HEK293 (cell line): ENCODE results near the gene IGFL2.
"Not testable (repeated sequence)": the region's sequence is repeated elsewhere in the genome, so short reads cannot be mapped to it uniquely, and the experiment has no call there.

Experiments used
- CTCF ChIA-PET: fragments of 350-600 bp; formaldehyde crosslinking; extraction: SDS; loops from one replicate; lab custom pipeline; 2021; ENCODE audit warnings: antibody characterized with exemption; lab: Yijun Ruan, JAX
- POLR2A ChIA-PET: fragments of 300-600 bp; formaldehyde crosslinking; extraction: SDS; loops from one replicate; lab custom pipeline; 2020; ENCODE audit warnings: antibody characterized with exemption, inconsistent platforms; lab: Yijun Ruan, JAX
- H3K27ac ChIP-seq: fragments of 200-500 bp; sonication (Bioruptor generic); 2 replicates; pipeline ENCODE4 v1.5.1; 2014; ENCODE audit warnings: low read depth, low read length, control low read depth, inconsistent platforms; ENCODE audit errors: extremely low read depth
- H3K36me3 ChIP-seq, 2 experiments: fragments of 200-500 bp in 1 of 2; sonication (Bioruptor generic) in 1 of 2; 1 replicate in 1 of 2; 2 replicates in 1 of 2; pipeline ENCODE4 v1.5.1; 2014 to 2017; ENCODE audit warnings: inconsistent platforms in 2 of 2, low read length in 2 of 2; ENCODE audit not compliant: control insufficient read depth in 2 of 2, insufficient read depth in 1 of 2
- H3K4me1 ChIP-seq: fragments of 200-500 bp; sonication (Bioruptor generic); 2 replicates; pipeline ENCODE4 v1.5.1; 2014; ENCODE audit warnings: mild to moderate bottlenecking, low read length, inconsistent platforms; ENCODE audit not compliant: control insufficient read depth, insufficient read depth
- H3K4me3 ChIP-seq: 2 replicates; pipeline ENCODE4 v1.5.1; 2011; ENCODE audit warnings: low read depth, mild to moderate bottlenecking, control low read depth, low read length, moderate library complexity
- H3K9me3 ChIP-seq: fragments of 200-500 bp; sonication (Bioruptor generic); 2 replicates; pipeline ENCODE4 v1.5.1; 2014; ENCODE audit warnings: low read depth, low read length, inconsistent platforms; ENCODE audit not compliant: control insufficient read depth, insufficient read depth
- GLIS1 ChIP-seq: fragments of 450-650 bp; formaldehyde crosslinking; IDR thresholded peaks from 2 replicates; pipeline ENCODE4 v1.5.1; 2016; ENCODE audit warnings: missing biosample characterization, missing genetic modification characterization
- KLF10 ChIP-seq: fragments of 450-650 bp; IDR thresholded peaks from 2 replicates; pipeline ENCODE4 v1.5.1; 2018; ENCODE audit warnings: missing biosample characterization, mild to moderate bottlenecking, missing genetic modification characterization
- SP3 ChIP-seq: fragments of 450-650 bp; formaldehyde crosslinking; IDR thresholded peaks from 2 replicates; pipeline ENCODE4 v1.5.1; 2016; ENCODE audit warnings: missing biosample characterization, missing genetic modification characterization
- YY1 ChIP-seq: fragments of 450-650 bp; formaldehyde crosslinking; IDR thresholded peaks from 2 replicates; pipeline ENCODE4 v1.5.1; 2018; ENCODE audit warnings: missing biosample characterization, missing genetic modification characterization
- ZNF184 ChIP-seq: fragments of 450-650 bp; IDR thresholded peaks from 2 replicates; pipeline ENCODE4 v1.5.1; 2018; ENCODE audit warnings: missing biosample characterization, mild to moderate bottlenecking, missing genetic modification characterization
- ZNF24 ChIP-seq: fragments of 450-650 bp; formaldehyde crosslinking; IDR thresholded peaks from 2 replicates; pipeline ENCODE4 v1.5.1; 2016; ENCODE audit warnings: missing biosample characterization, missing genetic modification characterization
- ZNF274 ChIP-seq, 2 experiments: fragments of 200-500 bp in 1 of 2; fragments of 450-650 bp in 1 of 2; sonication (Bioruptor generic) in 1 of 2; formaldehyde crosslinking in 1 of 2; IDR thresholded peaks; 2 replicates each; pipeline versions ENCODE4 v1.5.1 to v1.6.1; 2014 to 2016; ENCODE audit warnings: borderline replicate concordance in 1 of 2, inconsistent platforms in 1 of 2, low read length in 1 of 2, missing biosample characterization in 1 of 2, missing genetic modification characterization in 1 of 2
- ZNF391 ChIP-seq: fragments of 450-650 bp; formaldehyde crosslinking; IDR thresholded peaks from 2 replicates; pipeline ENCODE4 v1.5.1; 2016; ENCODE audit warnings: low read depth, missing biosample characterization, missing genetic modification characterization, borderline replicate concordance
- ZNF571 ChIP-seq: fragments of 450-650 bp; formaldehyde crosslinking; IDR thresholded peaks from 2 replicates; pipeline ENCODE4 v1.5.0; 2017; ENCODE audit warnings: missing biosample characterization, missing genetic modification characterization
- ZNF776 ChIP-seq: fragments of 450-650 bp; formaldehyde crosslinking; IDR thresholded peaks from 2 replicates; pipeline ENCODE4 v1.5.0; 2017; ENCODE audit warnings: missing biosample characterization, missing genetic modification characterization, borderline replicate concordance
- TF ChIP-seq, protein P1 (sequence below): fragments of 450-650 bp; formaldehyde crosslinking; IDR thresholded peaks from 2 replicates; pipeline ENCODE4 v1.5.1; 2016; ENCODE audit warnings: missing biosample characterization, missing genetic modification characterization
- TF ChIP-seq, protein P2 (sequence below): fragments of 450-650 bp; formaldehyde crosslinking; optimal IDR thresholded peaks from 2 replicates; pipeline ENCODE3; 2016; ENCODE audit warnings: missing biosample characterization, mild to moderate bottlenecking, missing genetic modification characterization
- TF ChIP-seq, protein P3 (sequence below): fragments of 450-650 bp; formaldehyde crosslinking; IDR thresholded peaks from 2 replicates; pipeline ENCODE4 v1.5.1; 2016; ENCODE audit warnings: missing biosample characterization, missing genetic modification characterization
- TF ChIP-seq, protein P4 (sequence below): fragments of 450-650 bp; formaldehyde crosslinking; IDR thresholded peaks from 2 replicates; pipeline ENCODE4 v1.5.1; 2017; ENCODE audit warnings: missing biosample characterization, missing genetic modification characterization
- TF ChIP-seq, protein P5 (sequence below): fragments of 450-650 bp; formaldehyde crosslinking; IDR thresholded peaks from 2 replicates; pipeline ENCODE4 v1.5.1; 2016; ENCODE audit warnings: missing biosample characterization, missing genetic modification characterization, borderline replicate concordance

Gene IGFL2

DNA sequence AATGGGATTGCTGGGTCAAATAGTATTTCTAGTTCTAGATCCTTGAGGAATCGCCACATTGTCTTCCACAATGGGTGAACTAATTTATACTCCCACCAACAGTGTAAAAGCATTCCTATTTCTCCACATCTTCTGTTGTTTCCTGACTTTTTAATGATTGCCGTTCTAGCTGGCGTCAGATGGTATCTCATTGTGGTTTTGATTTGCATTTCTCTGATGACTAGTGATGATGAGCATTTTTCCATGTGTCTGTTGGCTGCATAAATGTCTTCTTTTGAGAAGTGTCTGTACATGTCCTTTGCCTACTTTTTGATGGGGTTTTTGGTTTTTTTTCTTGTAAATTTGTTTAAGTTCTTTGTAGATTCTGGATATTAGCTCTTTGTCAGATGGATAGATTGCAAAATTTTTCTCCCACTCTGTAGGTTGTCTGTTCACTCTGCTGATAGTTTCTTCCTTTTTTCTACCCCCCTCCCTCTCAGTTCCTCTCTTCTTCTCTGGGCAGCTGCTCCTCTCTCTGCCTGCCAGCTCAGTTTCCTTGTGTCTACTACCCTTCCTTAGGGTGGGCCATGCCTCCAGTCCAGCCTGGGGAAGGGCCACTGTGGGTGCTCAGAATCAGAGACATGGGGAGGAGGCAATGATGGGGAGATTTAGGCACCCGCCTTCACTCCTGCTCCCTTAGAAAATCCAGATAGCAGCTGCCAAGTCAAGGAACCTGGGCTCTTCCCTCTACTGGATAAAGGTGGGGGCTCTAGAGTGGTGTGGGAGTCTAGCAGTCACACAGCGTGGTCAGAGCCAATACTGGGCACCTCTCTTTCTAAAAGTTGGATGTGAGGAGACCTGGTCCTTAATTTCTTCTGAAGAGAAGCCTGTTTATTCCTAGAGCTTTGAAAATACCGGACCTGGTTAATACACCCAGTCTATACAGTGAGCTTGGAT, 37.0 kb downstream of the IGFL2 start:
- not testable (repeated sequence) for H3K9me3 ChIP-seq, H3K4me3 ChIP-seq, H3K36me3 ChIP-seq, H3K27ac ChIP-seq, H3K4me1 ChIP-seq
- POLR2A ChIA-PET = interaction anchor here (0.5 kb wide), 1 partner anchor 143 kb away, joined by 4 read pairs; no protein-coding TSS in a partner anchor
- CTCF ChIA-PET = interaction anchor here (0.6 to 1.8 kb wide), 7 partner anchors 77 to 143 kb away, joined by 3 to 19 read pairs (median 3); no protein-coding TSS in a partner anchor

DNA sequence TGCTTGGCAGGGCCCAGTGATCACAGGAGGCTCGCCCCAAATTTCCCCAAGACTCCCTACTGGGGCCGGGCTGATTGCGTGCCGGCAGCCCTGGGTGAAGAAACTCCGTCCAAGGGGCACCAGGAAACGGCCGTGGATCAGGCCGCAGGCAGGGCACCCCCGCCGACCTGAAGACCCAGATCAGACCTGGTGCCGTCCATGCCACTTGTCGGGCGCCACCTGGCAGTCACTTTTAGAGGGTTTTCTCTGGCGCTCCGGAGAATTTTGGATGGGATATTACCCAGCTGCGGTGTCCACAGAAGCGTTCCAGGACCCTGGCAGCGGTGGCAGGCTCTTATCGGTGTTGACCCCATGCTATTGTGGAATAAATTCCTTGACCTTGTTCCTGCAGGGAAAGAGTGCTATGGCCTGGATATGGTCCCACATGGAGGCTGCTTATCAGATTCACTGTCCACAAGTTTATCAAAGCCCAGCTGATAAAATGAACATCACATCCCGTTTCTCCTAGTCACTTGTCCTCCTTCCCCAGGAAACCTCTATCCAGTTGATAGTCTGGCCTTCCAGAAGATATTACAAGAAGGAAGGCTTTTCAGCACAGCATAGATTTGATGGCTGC, 38.2 kb downstream of the IGFL2 start:
- Histone ChIP-seq H3K4me3 (no peak overlapping the region), H3K27ac (no peak overlapping the region), H3K36me3 (no peaks in the 10 kb centered on the region), H3K4me1 (no peaks in the 10 kb centered on the region), H3K9me3 (no peaks in the 10 kb centered on the region)
- TF ChIP-seq ZNF391 (tag by site-specific recombination) (no peak), ZNF274 (IDR thresholded peaks at IDR 0.05; ENCODE audit: low read length) (no peak), ZNF274 (tag by site-specific recombination; IDR thresholded peaks at IDR 0.05; ENCODE audit: borderline replicate concordance) (no peak), GLIS1 (tag by site-specific recombination) (no peak), ZNF571 (tag by site-specific recombination) (no peak)
- TF ChIP-seq, protein P1, sequence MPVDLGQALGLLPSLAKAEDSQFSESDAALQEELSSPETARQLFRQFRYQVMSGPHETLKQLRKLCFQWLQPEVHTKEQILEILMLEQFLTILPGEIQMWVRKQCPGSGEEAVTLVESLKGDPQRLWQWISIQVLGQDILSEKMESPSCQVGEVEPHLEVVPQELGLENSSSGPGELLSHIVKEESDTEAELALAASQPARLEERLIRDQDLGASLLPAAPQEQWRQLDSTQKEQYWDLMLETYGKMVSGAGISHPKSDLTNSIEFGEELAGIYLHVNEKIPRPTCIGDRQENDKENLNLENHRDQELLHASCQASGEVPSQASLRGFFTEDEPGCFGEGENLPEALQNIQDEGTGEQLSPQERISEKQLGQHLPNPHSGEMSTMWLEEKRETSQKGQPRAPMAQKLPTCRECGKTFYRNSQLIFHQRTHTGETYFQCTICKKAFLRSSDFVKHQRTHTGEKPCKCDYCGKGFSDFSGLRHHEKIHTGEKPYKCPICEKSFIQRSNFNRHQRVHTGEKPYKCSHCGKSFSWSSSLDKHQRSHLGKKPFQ (tag by site-specific recombination) = no peak
- TF ChIP-seq, protein P2, sequence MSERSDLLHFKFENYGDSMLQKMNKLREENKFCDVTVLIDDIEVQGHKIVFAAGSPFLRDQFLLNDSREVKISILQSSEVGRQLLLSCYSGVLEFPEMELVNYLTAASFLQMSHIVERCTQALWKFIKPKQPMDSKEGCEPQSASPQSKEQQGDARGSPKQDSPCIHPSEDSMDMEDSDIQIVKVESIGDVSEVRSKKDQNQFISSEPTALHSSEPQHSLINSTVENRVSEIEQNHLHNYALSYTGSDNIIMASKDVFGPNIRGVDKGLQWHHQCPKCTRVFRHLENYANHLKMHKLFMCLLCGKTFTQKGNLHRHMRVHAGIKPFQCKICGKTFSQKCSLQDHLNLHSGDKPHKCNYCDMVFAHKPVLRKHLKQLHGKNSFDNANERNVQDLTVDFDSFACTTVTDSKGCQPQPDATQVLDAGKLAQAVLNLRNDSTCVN (tag by site-specific recombination) = no peak
- TF ChIP-seq, protein P3, sequence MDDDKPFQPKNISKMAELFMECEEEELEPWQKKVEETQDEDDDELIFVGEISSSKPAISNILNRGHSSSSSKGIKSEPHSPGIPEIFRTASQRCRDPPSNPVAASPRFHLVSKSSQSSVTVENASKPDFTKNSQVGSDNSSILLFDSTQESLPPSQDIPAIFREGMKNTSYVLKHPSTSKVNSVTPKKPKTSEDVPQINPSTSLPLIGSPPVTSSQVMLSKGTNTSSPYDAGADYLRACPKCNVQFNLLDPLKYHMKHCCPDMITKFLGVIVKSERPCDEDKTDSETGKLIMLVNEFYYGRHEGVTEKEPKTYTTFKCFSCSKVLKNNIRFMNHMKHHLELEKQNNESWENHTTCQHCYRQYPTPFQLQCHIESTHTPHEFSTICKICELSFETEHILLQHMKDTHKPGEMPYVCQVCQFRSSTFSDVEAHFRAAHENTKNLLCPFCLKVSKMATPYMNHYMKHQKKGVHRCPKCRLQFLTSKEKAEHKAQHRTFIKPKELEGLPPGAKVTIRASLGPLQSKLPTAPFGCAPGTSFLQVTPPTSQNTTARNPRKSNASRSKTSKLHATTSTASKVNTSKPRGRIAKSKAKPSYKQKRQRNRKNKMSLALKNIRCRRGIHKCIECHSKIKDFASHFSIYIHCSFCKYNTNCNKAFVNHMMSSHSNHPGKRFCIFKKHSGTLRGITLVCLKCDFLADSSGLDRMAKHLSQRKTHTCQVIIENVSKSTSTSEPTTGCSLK (tag by site-specific recombination) = no peak
- CTCF ChIA-PET = interaction anchor here (0.6 to 1.8 kb wide), 7 partner anchors 48 to 476 kb away, joined by 3 to 19 read pairs (median 3); no protein-coding TSS in a partner anchor
- POLR2A ChIA-PET = no interaction called here

DNA sequence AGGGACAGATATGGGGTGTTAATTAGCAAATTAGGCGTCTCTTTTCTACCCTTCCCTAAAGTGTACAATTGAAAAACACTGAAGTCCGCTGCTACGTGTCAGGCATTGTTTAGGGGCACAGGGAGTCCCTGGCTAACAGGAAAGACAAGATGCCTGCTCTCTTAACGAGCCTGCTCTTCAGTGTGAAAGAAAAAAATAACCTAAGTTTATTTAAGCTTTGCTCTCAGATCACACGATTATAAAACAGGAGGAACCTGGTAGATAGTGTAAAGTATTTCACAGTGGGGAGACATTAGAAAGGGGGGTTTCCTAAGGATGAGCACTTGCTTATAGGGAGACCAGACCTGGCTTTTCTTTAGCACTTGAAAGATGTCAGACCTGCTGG, 38.7 kb downstream of the IGFL2 start:
- Histone ChIP-seq H3K27ac (no peak overlapping the region), H3K4me1 (no peaks in the 10 kb centered on the region)
- CTCF ChIA-PET = interaction anchor here (0.7 to 1.2 kb wide), 2 partner anchors 78 to 476 kb away, joined by 3 read pairs; no protein-coding TSS in a partner anchor
- TF ChIP-seq, protein P4, sequence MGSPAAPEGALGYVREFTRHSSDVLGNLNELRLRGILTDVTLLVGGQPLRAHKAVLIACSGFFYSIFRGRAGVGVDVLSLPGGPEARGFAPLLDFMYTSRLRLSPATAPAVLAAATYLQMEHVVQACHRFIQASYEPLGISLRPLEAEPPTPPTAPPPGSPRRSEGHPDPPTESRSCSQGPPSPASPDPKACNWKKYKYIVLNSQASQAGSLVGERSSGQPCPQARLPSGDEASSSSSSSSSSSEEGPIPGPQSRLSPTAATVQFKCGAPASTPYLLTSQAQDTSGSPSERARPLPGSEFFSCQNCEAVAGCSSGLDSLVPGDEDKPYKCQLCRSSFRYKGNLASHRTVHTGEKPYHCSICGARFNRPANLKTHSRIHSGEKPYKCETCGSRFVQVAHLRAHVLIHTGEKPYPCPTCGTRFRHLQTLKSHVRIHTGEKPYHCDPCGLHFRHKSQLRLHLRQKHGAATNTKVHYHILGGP = no peak
- TF ChIP-seq KLF10 (tag by site-specific recombination) = no peak
- TF ChIP-seq SP3 (tag by site-specific recombination) = no peak
- TF ChIP-seq ZNF24 (tag by site-specific recombination) = no peak
- TF ChIP-seq ZNF776 (tag by site-specific recombination) = no peak
- TF ChIP-seq YY1 (tag by site-specific recombination) = no peak
- TF ChIP-seq, protein P5, sequence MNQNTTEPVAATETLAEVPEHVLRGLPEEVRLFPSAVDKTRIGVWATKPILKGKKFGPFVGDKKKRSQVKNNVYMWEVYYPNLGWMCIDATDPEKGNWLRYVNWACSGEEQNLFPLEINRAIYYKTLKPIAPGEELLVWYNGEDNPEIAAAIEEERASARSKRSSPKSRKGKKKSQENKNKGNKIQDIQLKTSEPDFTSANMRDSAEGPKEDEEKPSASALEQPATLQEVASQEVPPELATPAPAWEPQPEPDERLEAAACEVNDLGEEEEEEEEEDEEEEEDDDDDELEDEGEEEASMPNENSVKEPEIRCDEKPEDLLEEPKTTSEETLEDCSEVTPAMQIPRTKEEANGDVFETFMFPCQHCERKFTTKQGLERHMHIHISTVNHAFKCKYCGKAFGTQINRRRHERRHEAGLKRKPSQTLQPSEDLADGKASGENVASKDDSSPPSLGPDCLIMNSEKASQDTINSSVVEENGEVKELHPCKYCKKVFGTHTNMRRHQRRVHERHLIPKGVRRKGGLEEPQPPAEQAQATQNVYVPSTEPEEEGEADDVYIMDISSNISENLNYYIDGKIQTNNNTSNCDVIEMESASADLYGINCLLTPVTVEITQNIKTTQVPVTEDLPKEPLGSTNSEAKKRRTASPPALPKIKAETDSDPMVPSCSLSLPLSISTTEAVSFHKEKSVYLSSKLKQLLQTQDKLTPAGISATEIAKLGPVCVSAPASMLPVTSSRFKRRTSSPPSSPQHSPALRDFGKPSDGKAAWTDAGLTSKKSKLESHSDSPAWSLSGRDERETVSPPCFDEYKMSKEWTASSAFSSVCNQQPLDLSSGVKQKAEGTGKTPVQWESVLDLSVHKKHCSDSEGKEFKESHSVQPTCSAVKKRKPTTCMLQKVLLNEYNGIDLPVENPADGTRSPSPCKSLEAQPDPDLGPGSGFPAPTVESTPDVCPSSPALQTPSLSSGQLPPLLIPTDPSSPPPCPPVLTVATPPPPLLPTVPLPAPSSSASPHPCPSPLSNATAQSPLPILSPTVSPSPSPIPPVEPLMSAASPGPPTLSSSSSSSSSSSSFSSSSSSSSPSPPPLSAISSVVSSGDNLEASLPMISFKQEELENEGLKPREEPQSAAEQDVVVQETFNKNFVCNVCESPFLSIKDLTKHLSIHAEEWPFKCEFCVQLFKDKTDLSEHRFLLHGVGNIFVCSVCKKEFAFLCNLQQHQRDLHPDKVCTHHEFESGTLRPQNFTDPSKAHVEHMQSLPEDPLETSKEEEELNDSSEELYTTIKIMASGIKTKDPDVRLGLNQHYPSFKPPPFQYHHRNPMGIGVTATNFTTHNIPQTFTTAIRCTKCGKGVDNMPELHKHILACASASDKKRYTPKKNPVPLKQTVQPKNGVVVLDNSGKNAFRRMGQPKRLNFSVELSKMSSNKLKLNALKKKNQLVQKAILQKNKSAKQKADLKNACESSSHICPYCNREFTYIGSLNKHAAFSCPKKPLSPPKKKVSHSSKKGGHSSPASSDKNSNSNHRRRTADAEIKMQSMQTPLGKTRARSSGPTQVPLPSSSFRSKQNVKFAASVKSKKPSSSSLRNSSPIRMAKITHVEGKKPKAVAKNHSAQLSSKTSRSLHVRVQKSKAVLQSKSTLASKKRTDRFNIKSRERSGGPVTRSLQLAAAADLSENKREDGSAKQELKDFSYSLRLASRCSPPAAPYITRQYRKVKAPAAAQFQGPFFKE (tag by site-specific recombination) = no peak
- TF ChIP-seq ZNF184 (tag by site-specific recombination) = no peak

More for the DNA sequence above, 38.7 kb downstream of the IGFL2 start:
- Histone ChIP-seq H3K4me3 (no peak overlapping the region), H3K9me3 (no peaks in the 10 kb centered on the region), H3K36me3 (no peaks in the 10 kb centered on the region)
- POLR2A ChIA-PET = no interaction called here
